NK-92 treated with Interleukin-12 subunit alpha and Interleukin-12 subunit beta, amount 100 ng/mL, for 24 hours (cell line): ENCODE results near the gene C19orf47.
A peak's percentile ranks its signal among the peaks of the same experiment; 100 is the strongest.

ENCODE experiments used
- DNase-seq: peaks from one replicate; lab custom pipeline; 2025; lab: John Stamatoyannopoulos, UW

Gene C19orf47, protein sequence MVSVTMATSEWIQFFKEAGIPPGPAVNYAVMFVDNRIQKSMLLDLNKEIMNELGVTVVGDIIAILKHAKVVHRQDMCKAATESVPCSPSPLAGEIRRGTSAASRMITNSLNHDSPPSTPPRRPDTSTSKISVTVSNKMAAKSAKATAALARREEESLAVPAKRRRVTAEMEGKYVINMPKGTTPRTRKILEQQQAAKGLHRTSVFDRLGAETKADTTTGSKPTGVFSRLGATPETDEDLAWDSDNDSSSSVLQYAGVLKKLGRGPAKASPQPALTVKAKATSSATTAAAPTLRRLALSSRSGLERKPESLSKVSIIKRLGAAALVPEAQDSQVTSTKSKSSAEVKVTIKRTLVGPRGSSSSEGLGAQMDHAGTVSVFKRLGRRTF

GRCh38 chr19:40348125-40348913 is at the start of gene C19orf47, which contains the start of gene PLD3:
TSS of gene C19orf47 (minus strand) at chr19:40348397. CDS start at chr19:40341857, 6,540 bp downstream.
TSS of gene PLD3 (plus strand) at chr19:40348695. CDS start at chr19:40366484, 17,789 bp downstream.
- DNase-seq: peak; percentile 100

DNA sequence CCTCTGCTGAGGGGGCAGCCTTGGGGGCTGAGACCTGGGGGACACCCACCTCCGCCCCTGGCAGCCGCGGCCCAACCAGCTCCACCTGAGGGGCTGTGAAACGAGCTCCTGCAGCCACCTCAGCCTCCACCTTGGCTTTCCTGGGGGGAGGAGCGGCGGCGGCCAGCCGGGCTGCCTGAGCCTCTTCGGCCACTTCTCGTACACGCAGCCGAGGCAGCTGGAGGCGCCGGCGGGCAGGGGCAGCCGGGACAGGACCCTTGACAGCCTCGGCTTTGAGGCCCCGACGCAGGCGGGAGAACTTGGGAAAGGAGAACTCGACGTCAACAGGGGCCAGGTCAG is 49.3 kb upstream of the C19orf47 start:
- no peak for DNase-seq

DNA sequence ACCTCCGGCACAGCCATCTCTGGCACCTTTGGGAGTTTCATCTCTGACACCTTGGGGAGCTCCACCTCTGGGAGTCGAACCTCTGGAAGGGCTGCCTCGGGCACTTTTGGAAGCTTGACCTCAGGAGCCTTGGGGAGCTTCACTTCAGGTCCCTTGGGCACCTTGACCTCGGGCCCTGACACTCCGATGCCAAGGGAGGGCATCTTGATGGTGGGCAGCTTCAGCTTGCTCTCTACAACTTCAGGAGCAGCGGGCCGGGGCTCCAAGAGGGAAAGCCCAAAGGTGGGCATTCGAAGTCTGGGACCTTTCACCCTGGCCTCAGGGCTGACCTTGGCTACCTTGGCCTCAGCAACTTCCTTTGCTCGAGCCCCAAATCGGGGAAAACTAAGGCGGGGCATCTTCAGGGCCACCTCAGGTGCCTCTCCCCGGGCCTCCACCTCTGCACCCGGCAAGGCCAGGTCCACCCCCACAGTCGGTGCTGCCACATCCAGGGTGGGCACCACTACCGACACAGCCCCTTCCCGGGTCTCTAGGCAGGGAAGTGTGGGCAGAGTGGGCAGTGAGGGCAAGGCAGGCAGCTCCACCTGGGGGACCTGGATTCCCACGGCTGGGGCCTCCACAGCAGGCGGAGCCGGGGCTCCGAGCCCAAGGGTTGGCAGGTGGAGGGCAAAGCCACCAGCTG is 48.8 kb upstream of the C19orf47 start:
- DNase-seq: no peak

- DNase-seq: no peak
These were observed 47.8 kb upstream of the C19orf47 start for GRCh38 chr19:40395956-40396355.

DNA sequence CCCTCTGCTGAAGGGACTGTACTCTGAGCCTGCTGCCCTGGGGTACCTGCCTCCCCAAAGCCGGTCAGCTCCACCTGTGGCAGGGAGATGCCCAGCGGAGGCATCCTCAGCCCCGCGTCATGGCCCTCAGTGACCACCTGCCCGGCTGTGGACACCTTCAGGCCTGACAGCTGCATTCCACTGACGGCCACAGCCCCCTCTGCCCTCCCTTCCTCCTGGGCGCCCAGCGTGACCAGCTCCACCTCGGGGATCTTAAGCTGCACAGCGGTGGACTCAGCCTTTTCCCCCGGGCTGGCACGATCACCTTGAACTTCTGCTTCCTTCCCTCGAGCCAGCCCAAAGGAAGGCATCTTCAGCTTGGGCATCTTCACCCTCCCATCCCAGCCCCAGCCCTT is 46.6 kb upstream of the C19orf47 start:
- DNase-seq: no peak

- no peak for DNase-seq
These were observed 46.0 kb upstream of the C19orf47 start for GRCh38 chr19:40393894-40394815.

DNA sequence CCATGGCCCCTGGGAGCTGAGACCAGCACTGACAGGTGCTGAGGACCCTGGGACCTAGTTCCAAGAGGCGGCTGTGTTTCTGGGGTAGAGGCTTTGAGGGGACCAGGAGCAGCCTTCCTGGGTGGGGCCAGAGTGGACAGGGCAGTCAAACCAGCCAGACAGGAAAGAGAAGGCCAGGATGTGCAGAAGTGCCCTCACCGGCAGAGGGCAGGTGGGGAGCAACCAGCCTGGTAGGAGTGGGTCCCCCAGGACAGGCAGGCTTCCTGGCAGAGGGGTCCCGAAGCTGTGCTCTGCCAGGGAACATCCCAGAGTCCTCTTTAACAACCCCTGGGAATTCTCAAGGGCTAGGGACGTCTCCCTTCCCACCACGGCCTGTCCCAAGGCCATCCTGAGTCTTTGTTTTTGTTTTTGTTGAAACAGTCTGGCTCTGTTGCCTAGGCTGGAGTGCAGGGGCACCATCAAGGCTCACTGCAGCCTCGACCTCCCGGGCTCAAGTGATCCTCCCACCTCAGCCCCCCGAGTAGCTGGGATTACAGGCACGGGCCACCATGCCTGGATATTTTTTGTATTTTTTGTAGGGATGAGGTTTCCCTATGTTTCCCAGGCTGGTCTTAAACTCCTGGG is 44.8 kb upstream of the C19orf47 start:
- no peak for DNase-seq

DNA sequence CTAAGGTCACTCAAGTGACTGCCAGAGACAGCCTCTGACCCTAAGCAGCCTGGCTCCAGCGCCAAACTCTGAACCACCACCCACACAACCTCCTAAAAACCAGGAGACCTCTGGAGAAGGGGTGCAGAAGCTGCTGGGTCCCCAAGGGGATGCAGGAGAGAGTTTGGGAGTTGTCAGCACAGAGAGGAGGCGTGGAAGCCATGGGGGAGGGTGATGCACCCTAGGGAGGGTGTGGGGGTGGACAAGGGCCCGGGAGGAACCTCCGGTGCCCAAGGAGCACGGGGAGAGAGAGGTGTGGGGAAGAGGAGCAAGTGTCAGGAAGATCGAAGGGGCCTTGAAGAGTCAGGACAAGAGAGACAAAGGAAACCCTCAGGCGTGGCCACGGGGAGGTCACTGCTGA is 43.9 kb upstream of the C19orf47 start:
- DNase-seq: no peak

GRCh38 chr19:40390084-40390742 is 42.0 kb upstream of the C19orf47 start, which contains the start of gene HIPK4:
TSS of gene HIPK4 (minus strand) at chr19:40390181. CDS start at chr19:40389902, 279 bp downstream.
- no peak for DNase-seq

DNA sequence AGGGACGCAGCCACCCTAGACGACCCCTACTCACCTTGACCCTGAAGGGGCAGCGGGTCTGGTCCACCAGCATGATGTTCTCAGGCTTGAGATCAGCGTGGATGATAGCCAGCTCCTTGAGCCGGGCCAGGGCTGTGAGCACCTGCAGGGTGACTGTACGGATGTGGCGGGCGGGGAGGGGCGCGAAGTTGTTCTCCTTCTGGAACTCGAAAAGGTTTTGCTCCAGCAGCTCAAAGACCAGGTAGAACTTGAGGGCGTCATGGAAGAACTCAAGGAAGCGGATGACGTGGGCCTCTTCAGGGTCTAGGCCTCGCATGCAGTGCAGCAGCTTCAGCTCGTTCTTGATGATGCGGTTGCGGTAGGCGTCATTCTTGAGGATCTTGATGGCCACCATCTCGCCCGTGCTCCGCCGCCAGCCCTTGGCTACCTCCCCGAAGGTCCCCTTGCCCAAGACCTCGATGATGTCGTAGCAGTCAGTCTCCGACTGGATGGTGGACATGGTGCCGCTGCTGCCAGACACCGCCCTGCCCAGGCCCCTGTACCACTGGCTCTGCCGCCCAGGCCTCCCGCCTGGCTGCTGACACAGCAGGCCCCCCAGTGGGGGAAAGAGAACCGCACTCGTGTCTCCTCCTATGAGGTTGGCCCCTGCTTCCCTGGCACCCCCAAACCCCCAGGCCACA is 41.3 kb upstream of the C19orf47 start:
- no peak for DNase-seq

DNA sequence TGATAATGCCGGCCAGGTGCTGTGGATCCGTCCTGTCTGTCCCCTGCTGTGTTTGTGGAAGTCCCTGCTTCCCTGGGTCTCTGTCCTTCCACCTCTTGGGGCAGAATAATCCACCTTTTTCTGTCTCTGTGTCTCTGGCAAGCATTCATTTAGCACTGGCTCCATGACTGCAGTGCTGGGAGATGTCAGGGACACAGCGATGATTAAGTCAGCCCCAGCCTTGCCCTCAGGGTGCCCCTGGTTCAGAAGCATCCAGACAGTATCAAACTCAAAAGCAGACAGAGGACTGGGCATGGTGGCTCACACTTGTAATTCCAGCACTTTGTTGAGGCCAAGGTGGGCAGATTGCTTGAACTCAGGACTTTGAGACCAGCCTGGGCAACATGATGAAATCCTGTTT is 40.3 kb upstream of the C19orf47 start:
- DNase-seq: no peak

GRCh38 chr19:40387155-40387554 is 39.0 kb upstream of the C19orf47 start:
- DNase-seq: no peak

GRCh38 chr19:40383668-40384248 is 35.6 kb upstream of the C19orf47 start:
- DNase-seq: no peak

GRCh38 chr19:40381321-40381720 is 33.1 kb upstream of the C19orf47 start:
- DNase-seq: no peak

DNA sequence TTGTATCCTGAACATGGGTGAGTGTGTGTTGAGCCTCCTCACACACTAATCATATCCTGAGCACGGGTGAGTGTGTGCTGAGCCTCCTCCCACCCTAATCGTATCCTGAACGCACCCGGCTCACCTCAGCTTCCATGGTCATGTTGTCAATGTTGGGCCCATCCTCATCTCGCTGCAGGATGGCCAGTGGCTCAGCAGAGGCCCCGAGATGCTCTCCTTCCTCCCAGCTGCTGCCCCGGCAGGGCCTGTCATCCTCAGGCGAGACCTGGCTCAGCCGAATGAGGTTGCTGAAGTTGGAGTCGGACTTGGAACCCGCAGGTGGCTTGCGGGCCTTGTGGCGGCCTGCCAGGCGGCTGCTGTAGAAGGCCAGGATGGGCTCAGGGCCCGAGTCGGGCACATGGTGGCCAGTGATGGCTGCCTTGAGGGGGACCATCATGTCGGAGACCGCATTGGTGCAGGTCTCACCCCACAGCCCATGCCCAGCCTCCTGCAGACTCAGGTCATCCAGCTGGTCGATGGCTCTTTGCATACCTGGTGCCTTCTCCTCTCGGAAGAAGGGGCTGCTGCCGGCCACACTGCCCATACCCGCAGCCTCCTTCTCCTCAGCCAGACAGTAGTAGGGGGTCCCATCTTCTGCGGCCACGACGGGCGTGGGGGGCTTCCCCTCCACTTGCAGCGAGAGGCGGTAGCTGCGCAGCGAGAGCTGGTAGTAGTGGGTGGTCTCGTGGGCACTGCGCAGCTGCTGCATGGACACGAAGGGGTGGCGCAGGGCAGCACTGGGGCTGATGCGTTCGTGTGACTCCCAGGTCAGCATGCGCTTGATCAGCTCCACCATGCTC is 32.2 kb upstream of the C19orf47 start:
- no peak for DNase-seq

DNA sequence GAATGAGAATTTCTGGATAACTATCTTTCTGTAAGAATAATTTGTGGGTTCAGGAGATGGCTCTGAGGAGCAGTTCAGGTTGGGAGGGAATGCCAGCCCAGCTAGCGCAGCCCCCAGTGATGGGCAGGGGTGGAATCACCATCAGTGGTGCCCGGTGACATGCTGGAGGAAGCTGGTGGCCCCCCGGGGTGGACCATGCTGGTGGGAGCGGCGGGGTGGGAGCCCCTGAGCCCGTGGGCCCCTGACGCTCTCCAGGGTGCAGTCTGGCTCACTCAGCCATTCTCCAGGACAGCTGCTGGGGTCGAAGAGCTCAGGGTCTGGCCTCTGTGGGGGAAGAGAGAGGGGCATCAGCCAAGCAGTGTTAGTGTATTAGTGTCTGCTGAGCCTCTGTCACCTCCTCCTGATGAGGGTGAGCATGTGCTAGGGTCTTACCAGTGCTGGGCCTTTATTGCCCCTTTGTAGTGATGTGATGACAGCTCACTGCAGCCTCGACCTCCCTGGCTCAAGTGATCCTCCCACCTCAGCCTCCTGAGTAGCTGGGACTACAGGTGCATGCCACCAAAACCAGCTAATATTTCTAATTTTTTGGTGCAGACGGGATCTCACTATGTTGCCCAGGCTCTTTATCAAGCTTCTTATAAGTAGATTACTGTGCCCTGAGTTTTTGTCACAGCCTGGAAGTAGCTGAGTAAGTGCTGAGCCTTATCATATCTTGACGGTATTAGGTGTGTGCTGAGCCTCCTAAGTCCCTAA is 31.4 kb upstream of the C19orf47 start:
- no peak for DNase-seq

DNA sequence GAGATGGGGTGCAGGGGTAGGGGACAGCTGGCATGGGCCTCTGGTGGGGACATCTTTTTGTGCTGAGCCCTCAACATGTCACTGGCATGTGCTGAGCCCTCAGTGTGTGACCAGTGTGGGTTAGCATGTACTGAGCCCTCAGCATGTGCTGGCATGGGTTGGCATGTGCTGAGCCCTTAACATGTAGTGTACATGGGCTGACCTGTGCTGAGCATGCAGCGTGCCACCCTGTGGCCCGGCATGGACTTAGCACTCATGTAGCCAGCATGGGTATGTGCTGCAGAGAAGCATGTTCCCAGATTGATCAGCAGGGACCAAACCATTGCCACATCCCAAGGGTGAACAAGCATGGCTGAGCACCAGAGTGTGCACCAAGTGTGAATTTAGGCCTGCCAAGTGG is 30.3 kb upstream of the C19orf47 start:
- DNase-seq: no peak

- no peak for DNase-seq
These were observed 29.7 kb upstream of the C19orf47 start for GRCh38 chr19:40377876-40378385.
